ENCODE results near the gene SMTNL1. TPM values are rescaled to one million over a fixed set of nuclear protein-coding genes. Genes with fewer than 3 reads are reported as not detected.

SMTNL1 gene
- polyA plus RNA-seq, 1 donor from 2014 or later, result 0.14 TPM

DNA sequence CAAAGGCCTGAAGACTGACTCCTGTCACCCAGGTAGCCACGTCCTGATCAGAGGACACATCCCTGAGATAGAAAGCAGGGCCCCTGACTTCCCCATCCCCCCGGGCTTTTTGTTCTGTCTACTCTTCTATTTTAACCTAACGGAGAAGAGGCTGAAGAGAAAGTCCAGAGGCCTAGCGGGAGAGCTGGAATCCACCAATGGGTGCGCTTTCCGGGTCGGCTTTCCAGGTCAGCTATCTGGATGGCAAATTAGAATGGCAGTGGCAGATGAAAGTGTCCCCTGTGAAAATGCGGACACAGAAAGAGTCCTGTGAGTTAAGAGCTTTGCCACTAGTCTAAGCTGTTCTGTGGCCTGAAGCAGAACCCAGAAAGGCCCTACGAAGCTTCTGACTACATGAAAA, 46.9 kb downstream of the SMTNL1 start:
- Mint-ChIP-seq H3K36me3 (peaks cover 3% of the 10 kb centered on the region), H3K4me1 (peaks cover 0 to 2% (median 0%) of the 10 kb centered on the region in 3 donors), H3K27ac (no peak overlapping the region), H3K27me3 (no peaks in the 10 kb centered on the region), H3K9me3 (no peaks in the 10 kb centered on the region), H3K4me3 (no peak overlapping the region)

DNA sequence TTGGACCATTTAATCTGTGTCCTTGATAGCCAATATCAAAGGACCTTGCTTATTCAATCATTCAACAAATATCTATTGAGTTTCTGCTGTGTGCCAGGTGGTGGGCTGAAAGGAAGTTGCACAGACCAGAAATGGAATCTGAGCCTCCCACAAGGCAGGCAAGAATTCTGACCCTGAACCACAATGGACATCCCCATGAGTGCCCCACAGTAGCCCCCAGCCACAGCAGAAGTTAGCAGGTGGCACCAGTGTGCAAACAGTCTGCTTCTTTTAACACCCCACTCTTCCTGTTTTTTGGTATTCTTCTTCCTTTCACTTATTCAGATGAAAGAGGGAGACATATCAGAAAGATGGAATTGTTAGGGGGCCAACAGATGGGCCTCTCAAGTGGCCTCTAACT, 47.9 kb downstream of the SMTNL1 start:
- H3K4me3 Mint-ChIP-seq, result no peak overlapping the region
- no peaks in the 10 kb centered on the region for H3K9me3 Mint-ChIP-seq

GRCh38 chr11:57586711-57587245, 49.4 kb downstream of the SMTNL1 start:
- peaks cover 6% of the 10 kb centered on the region for H3K36me3 Mint-ChIP-seq
- no peaks in the 10 kb centered on the region for H3K27me3 Mint-ChIP-seq
- peaks cover 0 to 2% (median 0%) of the 10 kb centered on the region in 3 donors for H3K4me1 Mint-ChIP-seq
- H3K27ac Mint-ChIP-seq, result no peak overlapping the region
- H3K4me3 Mint-ChIP-seq, result no peak overlapping the region
- H3K9me3 Mint-ChIP-seq, result peaks cover 0 to 2% (median 0%) of the 10 kb centered on the region in 3 donors

More for the DNA sequence above, 47.9 kb downstream of the SMTNL1 start:
- no peak overlapping the region for H3K27ac Mint-ChIP-seq
- no peaks in the 10 kb centered on the region for H3K27me3 Mint-ChIP-seq
- H3K4me1 Mint-ChIP-seq, result peaks cover 0 to 2% (median 0%) of the 10 kb centered on the region in 3 donors
- H3K36me3 Mint-ChIP-seq, result peaks cover 6% of the 10 kb centered on the region

DNA sequence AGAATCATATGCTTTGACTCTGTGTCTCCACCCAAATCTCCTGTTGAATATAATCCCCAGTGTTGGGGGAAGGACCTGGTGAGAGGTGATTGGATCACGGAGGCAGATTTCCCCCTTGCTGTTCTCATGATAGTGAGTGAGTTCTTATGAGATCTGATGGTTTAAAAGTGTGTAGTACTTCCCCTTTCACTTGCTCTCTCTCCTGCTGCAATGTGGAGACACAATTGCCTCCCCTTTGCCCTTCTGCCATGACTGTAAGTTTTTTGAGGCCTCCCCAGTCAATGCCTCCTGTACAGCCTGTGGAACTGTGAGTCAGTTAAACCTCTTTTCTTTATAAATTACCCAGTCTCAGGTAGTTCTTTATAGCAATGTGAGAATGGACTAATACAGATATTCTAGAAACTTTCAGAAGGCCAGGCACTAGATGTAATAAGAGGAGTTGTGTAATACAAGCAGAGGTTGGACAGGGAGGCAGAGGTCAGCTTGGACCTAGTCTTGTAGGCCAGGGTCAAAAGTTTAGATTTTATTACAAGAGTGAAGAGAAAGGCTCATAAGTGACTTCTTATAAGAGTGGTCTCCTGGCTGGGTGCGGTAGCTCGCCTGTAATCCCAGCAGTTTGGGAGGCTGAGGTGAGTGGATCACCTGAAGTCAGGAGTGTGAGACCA, 50.8 kb downstream of the SMTNL1 start:
- peaks cover 0 to 2% (median 0%) of the 10 kb centered on the region in 3 donors for H3K4me1 Mint-ChIP-seq
- H3K36me3 Mint-ChIP-seq, result peaks cover 6% of the 10 kb centered on the region
- H3K27ac Mint-ChIP-seq, result no peak overlapping the region
- no peak overlapping the region for H3K4me3 Mint-ChIP-seq
- H3K27me3 Mint-ChIP-seq, result no peaks in the 10 kb centered on the region
- H3K9me3 Mint-ChIP-seq, result peaks cover 0 to 2% (median 0%) of the 10 kb centered on the region in 3 donors

- Mint-ChIP-seq H3K9me3 (peaks cover 0 to 1% (median 0%) of the 10 kb centered on the region in 3 donors), H3K4me3 (no peak overlapping the region), H3K36me3 (no peaks in the 10 kb centered on the region), H3K4me1 (peaks cover 0 to 1% (median 0%) of the 10 kb centered on the region in 3 donors), H3K27me3 (peaks cover 17% of the 10 kb centered on the region), H3K27ac (no peak overlapping the region)
Observed at GRCh38 chr11:57596266-57596885, 59.0 kb downstream of the SMTNL1 start.

DNA sequence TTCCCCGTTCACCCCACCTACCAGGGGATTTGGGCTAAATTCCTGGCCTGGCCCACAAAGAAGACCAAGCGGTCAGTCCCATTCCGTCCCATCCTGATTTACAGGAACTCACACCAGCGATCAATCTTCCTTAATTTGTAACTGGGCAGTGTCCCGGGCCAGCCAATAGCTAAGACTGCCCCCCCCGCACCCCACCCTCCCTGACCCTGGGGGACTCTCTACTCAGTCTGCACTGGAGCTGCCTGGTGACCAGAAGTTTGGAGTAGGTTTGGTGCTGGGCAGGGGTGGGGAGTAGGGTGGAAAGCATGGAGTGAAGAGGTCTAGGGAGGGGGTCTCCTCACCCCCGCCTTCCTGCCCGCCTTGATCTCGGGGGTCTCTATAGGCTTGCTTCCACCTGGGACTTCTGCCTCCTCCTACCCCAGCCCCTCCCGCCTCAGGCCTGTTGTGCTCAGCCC, 60.1 kb downstream of the SMTNL1 start, which contains the start of gene SERPING1:
TSS of gene SERPING1 (plus strand) at position 225 of the 455 bp plus-strand sequence. CDS start 586 bp downstream, outside the sequence.
- Mint-ChIP-seq H3K9me3 (peaks cover 0 to 1% (median 0%) of the 10 kb centered on the region in 3 donors), H3K4me3 (peak within 1 kb of the TSS in 1 of 4 donors; percentile 54), H3K27me3 (peaks cover 19% of the 10 kb centered on the region), H3K4me1 (peaks cover 0 to 1% (median 0%) of the 10 kb centered on the region in 3 donors), H3K36me3 (no peaks in the 10 kb centered on the region), H3K27ac (no peak within 1 kb of the TSS)

DNA sequence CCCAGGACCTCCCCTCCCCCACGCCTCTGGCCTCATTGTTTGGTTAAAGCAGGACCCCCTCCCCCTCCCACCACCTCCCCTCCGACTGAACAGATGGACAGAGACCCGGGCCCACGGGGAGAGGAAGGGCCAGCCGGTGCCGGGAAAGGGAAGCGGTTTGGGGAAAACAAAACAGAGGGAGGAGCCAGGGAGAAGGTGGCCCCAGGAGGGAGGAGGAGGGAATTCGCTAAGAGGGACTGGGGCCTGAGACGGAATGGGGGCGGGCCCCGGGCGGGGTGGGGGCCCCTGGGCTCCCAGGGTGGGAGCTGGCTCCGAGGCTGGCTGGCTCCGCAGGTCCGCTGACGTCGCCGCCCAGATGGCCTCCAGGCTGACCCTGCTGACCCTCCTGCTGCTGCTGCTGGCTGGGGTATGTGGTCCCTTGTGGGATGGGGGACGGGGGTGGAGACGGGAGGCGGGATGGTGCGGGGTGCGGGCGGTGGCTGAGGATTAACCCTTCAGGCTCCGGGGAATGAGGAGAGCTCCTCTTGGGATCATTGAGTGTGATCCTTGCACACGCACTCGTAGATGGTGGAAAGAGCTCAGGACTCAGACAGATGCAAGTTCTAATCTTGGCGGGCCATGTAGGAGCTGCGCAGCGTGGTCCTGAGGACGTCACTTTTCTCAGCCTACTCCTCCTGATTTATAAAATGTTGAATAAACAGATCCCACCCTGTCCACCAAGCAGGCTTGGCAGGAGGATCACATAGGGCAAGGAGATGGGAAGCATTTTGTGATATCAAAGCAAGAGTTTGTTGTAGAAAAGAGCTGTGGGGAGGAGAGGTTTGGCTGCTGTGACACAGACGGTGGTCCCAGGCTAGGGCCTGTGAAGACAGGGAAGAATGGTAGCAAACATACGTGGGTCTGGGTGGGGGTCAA, 60.8 kb downstream of the SMTNL1 start:
- Mint-ChIP-seq H3K27me3 (peaks cover 19% of the 10 kb centered on the region), H3K4me1 (peaks cover 0 to 1% (median 0%) of the 10 kb centered on the region in 3 donors), H3K36me3 (no peaks in the 10 kb centered on the region), H3K27ac (no peak overlapping the region), H3K4me3 (peak overlapping the region in 1 of 4 donors; percentile 54), H3K9me3 (peaks cover 0 to 1% (median 0%) of the 10 kb centered on the region in 3 donors)

DNA sequence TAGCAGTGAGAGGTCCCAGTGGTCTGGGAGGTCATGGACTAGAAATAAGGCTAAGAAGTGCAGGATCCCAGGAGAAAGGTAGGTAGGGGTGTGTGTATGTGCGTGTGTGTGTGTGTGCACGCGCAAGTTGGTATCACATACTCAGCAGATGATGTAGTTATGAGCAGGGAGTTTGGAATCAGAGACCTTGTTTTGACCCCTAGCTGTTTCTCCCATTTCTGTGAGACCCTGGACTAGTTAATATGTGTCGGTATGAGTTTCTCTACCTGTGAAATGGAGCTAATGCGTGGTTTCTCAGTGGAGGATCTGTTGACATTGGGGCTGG, 61.4 kb downstream of the SMTNL1 start:
- Mint-ChIP-seq H3K27ac (no peak overlapping the region), H3K4me3 (no peak overlapping the region), H3K9me3 (peaks cover 0 to 1% (median 0%) of the 10 kb centered on the region in 3 donors), H3K27me3 (peaks cover 19% of the 10 kb centered on the region), H3K4me1 (peaks cover 0 to 1% (median 0%) of the 10 kb centered on the region in 3 donors), H3K36me3 (no peaks in the 10 kb centered on the region)

- peaks cover 0 to 1% (median 0%) of the 10 kb centered on the region in 3 donors for H3K4me1 Mint-ChIP-seq
Observed at GRCh38 chr11:57599381-57599780, 62.0 kb downstream of the SMTNL1 start.

More at GRCh38 chr11:57599381-57599780, 62.0 kb downstream of the SMTNL1 start:
- Mint-ChIP-seq H3K9me3 (peaks cover 0 to 1% (median 0%) of the 10 kb centered on the region in 3 donors), H3K36me3 (no peaks in the 10 kb centered on the region), H3K27ac (no peak overlapping the region), H3K27me3 (peaks cover 19% of the 10 kb centered on the region), H3K4me3 (no peak overlapping the region)

Other genes starting within 250 kb of the SMTNL1 start
- 5.5 TPM for gene TNKS1BP1, start 212.6 kb upstream of the SMTNL1 start, polyA plus RNA-seq
- 34.0 TPM for gene SSRP1, start 201.7 kb upstream of the SMTNL1 start, polyA plus RNA-seq
- gene P2RX3, start 199.2 kb upstream of the SMTNL1 start, polyA plus RNA-seq, result not detected
- gene PRG3, start 156.4 kb upstream of the SMTNL1 start, polyA plus RNA-seq, result not detected
- not detected for gene PRG2, start 146.9 kb upstream of the SMTNL1 start, polyA plus RNA-seq
- 15.8 TPM for gene SLC43A3, start 110.5 kb upstream of the SMTNL1 start, polyA plus RNA-seq
- 0.14 TPM for gene RTN4RL2, start 77.1 kb upstream of the SMTNL1 start, polyA plus RNA-seq
- 7.2 TPM for gene SLC43A1, start 21.9 kb upstream of the SMTNL1 start, polyA plus RNA-seq
- gene TIMM10, start 6.8 kb upstream of the SMTNL1 start, polyA plus RNA-seq, result 63.5 TPM
- gene UBE2L6, start 30.1 kb downstream of the SMTNL1 start, polyA plus RNA-seq, result 208 TPM
- gene SERPING1, start 60.1 kb downstream of the SMTNL1 start, polyA plus RNA-seq, result 0.23 TPM
- gene YPEL4, start 112.3 kb downstream of the SMTNL1 start, polyA plus RNA-seq, result not detected
- 12.5 TPM for gene CLP1, start 120.2 kb downstream of the SMTNL1 start, polyA plus RNA-seq
- gene ZDHHC5, start 130.5 kb downstream of the SMTNL1 start, polyA plus RNA-seq, result 32.9 TPM
- 15.4 TPM for gene MED19, start 174.6 kb downstream of the SMTNL1 start, polyA plus RNA-seq
- 76.1 TPM for gene TMX2, start 175.0 kb downstream of the SMTNL1 start, polyA plus RNA-seq
- gene SELENOH, start 203.9 kb downstream of the SMTNL1 start, polyA plus RNA-seq, result 324 TPM
- 0.23 TPM for gene BTBD18, start 214.2 kb downstream of the SMTNL1 start, polyA plus RNA-seq
- 4.9 TPM for gene CTNND1, start 224.2 kb downstream of the SMTNL1 start, polyA plus RNA-seq

Data from IgD-negative memory B cell (primary cell).